Activated CD8-positive, alpha-beta T cell treated with anti-CD3 and anti-CD28 coated beads for 36 hours (primary cell): ENCODE results near the gene CORO6. TPM values are rescaled to one million over a fixed set of nuclear protein-coding genes. Genes with fewer than 3 reads are reported as not detected.

Source experiments
- ATAC-seq: fragments of 200-7000 bp; cut with Tn5 transposase; one replicate; pipeline ENCODE4 v1.10.0; 2021; ENCODE audit warnings: mild to moderate bottlenecking, moderate library complexity
- CTCF ChIA-PET: fragments of 350-600 bp; sonication (Branson Sonifier 250); formaldehyde crosslinking; loops from one replicate; lab custom pipeline; 2021; ENCODE audit warnings: antibody characterized with exemption; lab: Charles Lee
- POLR2A ChIA-PET: fragments of 350-600 bp; sonication (Branson Sonifier 250); formaldehyde crosslinking; loops from one replicate; lab custom pipeline; 2021; ENCODE audit warnings: antibody characterized with exemption; lab: Charles Lee
- DNase-seq: peaks from one replicate; pipeline ENCODE4 v3.0.0-alpha.2; 2020
- H3K27ac Mint-ChIP-seq: one replicate; pipeline ENCODE4 v1.8.0; 2021; ENCODE audit warnings: mild to moderate bottlenecking, mixed read lengths
- H3K27me3 Mint-ChIP-seq: one replicate; pipeline ENCODE4 v1.8.0; 2021; ENCODE audit warnings: mixed read lengths
- H3K36me3 Mint-ChIP-seq: one replicate; pipeline ENCODE4 v1.8.0; 2021; ENCODE audit warnings: low read depth, mixed read lengths
- H3K4me1 Mint-ChIP-seq: one replicate; pipeline ENCODE4 v1.8.0; 2021; ENCODE audit warnings: low read depth, mixed read lengths
- H3K4me3 Mint-ChIP-seq: one replicate; pipeline ENCODE4 v1.8.0; 2021; ENCODE audit warnings: mild to moderate bottlenecking, moderate library complexity, mixed read lengths
- H3K9me3 Mint-ChIP-seq: one replicate; pipeline ENCODE4 v1.8.0; 2021; ENCODE audit warnings: mixed read lengths
- CTCF ChIP-seq: fragments of 200-600 bp; IDR thresholded peaks from one replicate; pipeline ENCODE4 v1.8.0; 2022; ENCODE audit warnings: antibody characterized with exemption, mild to moderate bottlenecking
- intact Hi-C: fragments of 100-400 bp; cut with micrococcal nuclease; formaldehyde crosslinking; loops from one replicate; pipeline ENCODE4 v1.10.0; 2022
- total RNA-seq, 2 experiments: library from RNA; stranded (reverse); gene quantifications; one replicate each; pipeline ENCODE4 v1.2.3, GENCODE V29; 2021

Gene CORO6
- total RNA-seq, 2 experiments from 2014 or later, result 11.6 to 13.0 TPM

DNA sequence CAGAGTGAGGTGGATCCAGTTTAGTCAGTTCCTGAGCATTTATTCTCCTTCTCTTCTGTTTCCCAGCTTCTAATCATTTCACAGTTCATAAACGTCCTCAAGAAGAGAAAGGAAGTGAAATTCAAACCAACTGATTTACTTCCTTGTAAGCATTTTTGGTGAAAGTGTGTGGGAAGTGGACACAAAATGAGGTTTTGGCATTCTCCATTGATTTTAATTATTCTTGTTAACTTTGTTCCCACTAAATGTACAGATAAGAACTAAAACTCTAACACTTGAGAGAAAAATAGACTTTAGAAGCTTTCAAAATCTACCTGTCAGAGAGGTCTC, 42.7 kb upstream of the CORO6 start:
- H3K9me3 Mint-ChIP-seq, result no peaks in the 10 kb centered on the region
- H3K27me3 Mint-ChIP-seq, result no peaks in the 10 kb centered on the region
- DNase-seq (no peak), ATAC-seq (no peak)
- POLR2A ChIA-PET, result interaction anchor here (0.7 to 2.6 kb wide), 9 partner anchors 16 to 109 kb away, joined by 3 to 9 read pairs (median 4); no protein-coding TSS in a partner anchor
- intact Hi-C loops, result loop anchor here (5.0 kb wide), 1 partner anchor 97 kb away; no protein-coding TSS in a partner anchor
- H3K4me1 Mint-ChIP-seq, result peaks cover 33% of the 10 kb centered on the region
- CTCF ChIA-PET, result interaction anchor here (1.0 to 2.2 kb wide), 9 partner anchors 9 to 142 kb away, joined by 3 to 9 read pairs (median 5); no protein-coding TSS in a partner anchor
- H3K4me3 Mint-ChIP-seq, result no peak overlapping the region
- no peak for TF ChIP-seq CTCF
- H3K36me3 Mint-ChIP-seq, result peaks cover 49% of the 10 kb centered on the region
- H3K27ac Mint-ChIP-seq, result peak overlapping the region; percentile 91

GRCh38 chr17:29664743-29665480, 42.2 kb upstream of the CORO6 start:
- Mint-ChIP-seq H3K4me3 (no peak overlapping the region), H3K36me3 (peaks cover 48% of the 10 kb centered on the region), H3K4me1 (peaks cover 35% of the 10 kb centered on the region), H3K9me3 (no peaks in the 10 kb centered on the region), H3K27me3 (no peaks in the 10 kb centered on the region), H3K27ac (peak overlapping the region; percentile 91)
- intact Hi-C loops, result loop anchor here (5.0 kb wide), 1 partner anchor 97 kb away; no protein-coding TSS in a partner anchor
- POLR2A ChIA-PET, result interaction anchor here (0.7 to 2.6 kb wide), 10 partner anchors 10 to 110 kb away, joined by 3 to 9 read pairs (median 4); no protein-coding TSS in a partner anchor
- no peak for TF ChIP-seq CTCF
- DNase-seq (peak; percentile 18), ATAC-seq (peak; percentile 95)
- CTCF ChIA-PET, result interaction anchor here (1.0 to 2.2 kb wide), 9 partner anchors 9 to 143 kb away, joined by 3 to 9 read pairs (median 5); no protein-coding TSS in a partner anchor

GRCh38 chr17:29663155-29663554, 40.4 kb upstream of the CORO6 start:
- Mint-ChIP-seq H3K4me1 (peaks cover 41% of the 10 kb centered on the region), H3K4me3 (no peak overlapping the region), H3K9me3 (no peaks in the 10 kb centered on the region), H3K36me3 (peaks cover 44% of the 10 kb centered on the region), H3K27me3 (no peaks in the 10 kb centered on the region), H3K27ac (peak overlapping the region; percentile 42)
- no peak for ATAC-seq
- POLR2A ChIA-PET, result interaction anchor here (0.8 to 1.2 kb wide), 3 partner anchors 10 to 128 kb away, joined by 3 read pairs; no protein-coding TSS in a partner anchor
- no peak for TF ChIP-seq CTCF
- intact Hi-C loops, result no loop called here
- no peak for DNase-seq
- CTCF ChIA-PET, result interaction anchor here (1.2 to 1.8 kb wide), 5 partner anchors 46 to 430 kb away, joined by 3 to 8 read pairs (median 4); no protein-coding TSS in a partner anchor

- POLR2A ChIA-PET, result no interaction called here
- intact Hi-C loops, result no loop called here
Observed at GRCh38 chr17:29661213-29661612, 38.5 kb upstream of the CORO6 start.

More at GRCh38 chr17:29661213-29661612, 38.5 kb upstream of the CORO6 start:
- TF ChIP-seq CTCF, result no peak
- no peak overlapping the region for H3K4me3 Mint-ChIP-seq
- ATAC-seq (no peak), DNase-seq (no peak)
- no peaks in the 10 kb centered on the region for H3K27me3 Mint-ChIP-seq
- H3K4me1 Mint-ChIP-seq, result peaks cover 29% of the 10 kb centered on the region
- peak overlapping the region; percentile 4 for H3K27ac Mint-ChIP-seq
- peaks cover 38% of the 10 kb centered on the region for H3K36me3 Mint-ChIP-seq
- H3K9me3 Mint-ChIP-seq, result no peaks in the 10 kb centered on the region
- CTCF ChIA-PET, result no interaction called here
